Breast epithelium (tissue), 4 donors: ENCODE measurements around the gene RNU1-3. TPM values are rescaled to one million over a fixed set of nuclear protein-coding genes. Genes with fewer than 3 reads are reported as not detected.
"Not testable (repeated sequence)": the region's sequence is repeated elsewhere in the genome, so short reads cannot be mapped to it uniquely, and the experiment has no call there.

Experiments
- DNase-seq, 2 donors: peaks; one replicate each; pipeline ENCODE4 v3.0.0-alpha.2; 2019; ENCODE audit warnings: low spot score in 2 of 2
- H3K27ac ChIP-seq, 2 donors: fragments of 200-600 bp; sonication (generic) in 1 of 2; one replicate each; pipeline ENCODE4 v1.5.1; 2016 to 2019; ENCODE audit warnings: mild to moderate bottlenecking in 1 of 2
- H3K27me3 ChIP-seq, 2 donors: fragments of 200-600 bp; sonication (generic) in 1 of 2; one replicate each; pipeline versions ENCODE4 v1.5.1 to v1.6.0; 2017 to 2019; ENCODE audit warnings: control low read depth in 1 of 2, mild to moderate bottlenecking in 1 of 2
- H3K36me3 ChIP-seq: fragments of 200-600 bp; one replicate; pipeline ENCODE4 v1.5.1; 2019
- H3K4me1 ChIP-seq, 2 donors: fragments of 200-600 bp; sonication (generic); one replicate each; pipeline ENCODE4 v1.5.1; 2016 to 2019; ENCODE audit warnings: control low read depth in 1 of 2
- H3K4me3 ChIP-seq, 3 donors: fragments of 200-600 bp; sonication (generic); 1 replicate in 2 of 3; 2 replicates in 1 of 3; pipeline ENCODE4 v1.5.1; 2016 to 2019; ENCODE audit warnings: mild to moderate bottlenecking in 3 of 3, moderate library complexity in 2 of 3
- H3K9me3 ChIP-seq, 2 donors: fragments of 200-600 bp; sonication (generic) in 1 of 2; one replicate each; pipeline ENCODE4 v1.5.1; 2016 to 2019; ENCODE audit warnings: control low read depth in 1 of 2
- POLR2AphosphoS5 ChIP-seq, 3 donors: sonication (generic); formaldehyde crosslinking; IDR thresholded peaks; one replicate each; pipeline ENCODE4 v1.6.1; 2017; ENCODE audit warnings: antibody characterized with exemption in 3 of 3
- intact Hi-C: fragments of 100-400 bp; cut with DNase I; formaldehyde crosslinking; loops from one replicate; pipeline ENCODE4 v1.15.1; 2023; ENCODE audit warnings: low total_unique reads
- total RNA-seq, 3 donors: library from RNA; depleted of rRNA; stranded (reverse); fragments of >200 nt; gene quantifications; one replicate each; pipeline ENCODE4 v1.1.0, GENCODE V29; 2016

RNU1-3 gene
- total RNA-seq, 3 donors from 2014 or later, result under 0.01 TPM

DNA sequence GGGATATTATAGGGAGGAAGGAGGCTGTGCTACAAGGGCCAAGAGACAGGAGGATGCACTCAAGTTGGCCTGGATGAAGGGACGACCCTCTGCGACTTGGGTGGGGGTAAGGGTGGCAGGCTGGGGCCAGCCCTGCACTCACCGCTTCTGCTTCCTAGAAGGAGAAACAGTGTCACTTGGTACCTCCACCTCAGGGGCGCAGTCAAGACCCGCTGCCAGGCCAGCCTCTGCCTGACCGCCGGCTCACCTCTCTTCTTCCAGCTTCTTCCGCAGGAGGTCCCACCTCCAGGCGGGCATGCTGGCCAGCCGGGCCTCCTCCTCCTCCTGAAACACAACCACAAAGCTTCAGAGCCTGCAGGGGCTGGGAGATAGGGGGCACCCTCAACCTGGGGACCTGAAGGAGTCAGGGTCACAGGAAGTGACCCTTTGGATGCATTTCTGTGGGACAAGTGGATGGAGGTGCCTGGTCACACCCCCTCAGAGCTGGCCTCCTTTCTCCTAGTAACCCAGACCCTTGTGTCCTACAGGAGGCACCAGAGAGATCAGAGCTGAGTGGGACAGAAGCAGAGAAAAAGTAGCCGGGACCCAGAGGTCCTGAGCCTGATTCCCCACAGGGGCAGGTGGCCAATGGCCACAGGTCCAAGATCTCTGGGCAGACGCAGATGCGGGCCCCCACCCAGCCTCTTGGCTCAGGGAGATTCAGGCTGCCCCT lies 24.4 kb upstream of the RNU1-3 start:
- H3K27me3 ChIP-seq, H3K9me3 ChIP-seq, H3K27ac ChIP-seq, H3K4me3 ChIP-seq, DNase-seq, intact Hi-C loops, H3K36me3 ChIP-seq, H3K4me1 ChIP-seq: not testable (repeated sequence)

DNA sequence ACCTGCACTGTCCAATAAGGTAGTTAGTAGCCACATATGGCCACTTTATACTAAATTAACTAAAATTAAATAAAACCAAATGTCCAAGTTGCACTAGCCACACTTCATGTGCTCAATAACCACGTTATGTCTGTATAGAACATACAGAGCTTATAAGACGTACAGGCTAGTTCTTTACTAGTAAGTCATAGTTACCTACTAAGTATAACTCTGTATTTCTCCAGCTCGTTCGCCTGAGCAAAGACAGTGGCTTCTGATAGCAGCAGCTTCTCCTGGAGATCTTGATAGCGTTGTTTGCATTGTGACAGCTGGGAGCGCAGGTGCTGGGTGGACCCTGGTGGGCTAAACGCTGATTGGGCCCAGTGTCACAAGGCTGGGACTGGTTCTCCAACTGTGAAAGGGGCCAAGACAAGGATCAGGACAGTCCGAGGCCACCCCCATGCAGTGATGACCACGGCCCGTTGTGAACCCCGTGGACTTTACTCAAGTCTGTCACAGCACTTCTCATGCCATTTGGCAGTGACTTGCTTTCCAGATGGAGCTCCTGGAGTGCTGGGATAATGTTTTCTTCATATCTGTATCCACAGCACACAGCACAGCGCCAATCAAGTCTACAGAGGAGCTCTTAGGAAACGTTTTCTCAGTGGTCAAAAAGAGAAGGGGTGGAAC lies 20.5 kb upstream of the RNU1-3 start:
- intact Hi-C loops, H3K4me1 ChIP-seq, H3K4me3 ChIP-seq, H3K27ac ChIP-seq, H3K9me3 ChIP-seq, H3K27me3 ChIP-seq, DNase-seq, H3K36me3 ChIP-seq: not testable (repeated sequence)

DNA sequence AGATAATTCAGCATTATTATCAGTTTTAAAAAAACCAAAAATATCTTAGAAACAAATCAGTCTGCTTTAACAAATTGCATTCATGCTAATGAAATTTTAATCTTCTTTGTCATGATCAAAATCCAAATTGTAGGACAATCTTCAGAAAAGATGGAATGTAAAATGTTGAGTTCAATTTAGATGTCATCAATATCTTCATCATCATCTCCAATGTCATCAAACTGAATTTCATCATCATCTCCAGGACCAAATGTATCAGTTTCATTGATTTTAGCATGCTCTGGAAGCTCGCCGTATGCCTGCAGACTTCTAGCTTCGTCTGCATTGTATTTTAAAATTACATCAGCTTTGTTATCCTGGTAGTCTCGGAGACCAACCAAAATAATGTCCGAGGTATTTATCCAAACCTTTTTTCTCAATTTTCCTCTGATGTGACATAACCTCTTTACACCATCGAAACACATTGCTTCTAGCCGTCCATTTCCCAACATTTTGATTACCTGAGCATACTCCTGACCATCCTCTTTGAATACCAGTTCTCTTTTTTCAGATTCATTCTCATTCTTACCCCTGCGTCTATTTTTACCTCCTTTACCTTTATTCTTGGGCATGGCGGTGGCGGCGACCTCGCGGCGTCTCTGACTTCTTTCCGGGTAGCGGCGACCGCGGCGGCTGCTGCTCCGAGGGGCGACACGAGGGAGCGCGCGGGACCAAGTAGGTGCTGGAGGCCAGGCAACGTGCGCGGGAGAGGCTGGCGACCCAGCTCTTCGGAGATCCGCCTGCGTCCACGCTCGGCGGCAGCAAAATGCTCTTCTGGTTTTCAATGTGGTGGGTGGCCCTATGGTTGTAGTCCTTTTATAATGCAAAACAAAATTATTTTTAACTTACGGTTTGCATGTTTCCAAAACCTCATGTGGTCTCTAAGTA lies 19.0 kb upstream of the RNU1-3 start:
- H3K4me1 ChIP-seq, DNase-seq, H3K27me3 ChIP-seq, H3K36me3 ChIP-seq, intact Hi-C loops, H3K9me3 ChIP-seq, H3K4me3 ChIP-seq, H3K27ac ChIP-seq: not testable (repeated sequence)

DNA sequence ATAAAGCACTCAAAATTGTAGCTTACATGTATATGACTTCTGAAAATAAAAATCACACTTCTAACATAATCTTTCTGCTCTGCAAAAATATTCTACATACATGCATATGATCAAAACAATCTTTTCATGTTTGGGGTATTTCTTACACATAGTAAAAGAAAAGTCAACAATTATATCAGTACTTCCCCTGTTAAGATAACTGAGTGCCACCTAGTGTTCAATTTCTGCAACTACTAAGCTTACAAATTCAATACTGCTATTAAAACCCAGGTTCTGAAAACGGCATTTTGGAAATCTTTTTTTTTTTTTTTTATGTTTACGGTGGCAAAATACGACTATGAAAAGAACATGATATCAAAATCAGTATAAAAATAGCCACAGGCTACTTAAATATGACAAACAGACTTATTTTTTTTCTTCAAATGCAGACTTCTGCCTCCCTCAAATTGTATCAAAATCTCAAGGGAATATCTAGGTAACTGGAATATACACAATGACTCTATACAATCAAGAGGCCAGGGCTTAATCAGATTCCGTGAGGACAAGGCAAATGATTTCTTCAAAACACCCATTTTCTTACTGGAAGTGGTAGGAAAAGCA lies 18.1 kb upstream of the RNU1-3 start:
- H3K4me3 ChIP-seq, H3K27me3 ChIP-seq, H3K4me1 ChIP-seq, H3K27ac ChIP-seq, DNase-seq, intact Hi-C loops, H3K36me3 ChIP-seq, H3K9me3 ChIP-seq: not testable (repeated sequence)

DNA sequence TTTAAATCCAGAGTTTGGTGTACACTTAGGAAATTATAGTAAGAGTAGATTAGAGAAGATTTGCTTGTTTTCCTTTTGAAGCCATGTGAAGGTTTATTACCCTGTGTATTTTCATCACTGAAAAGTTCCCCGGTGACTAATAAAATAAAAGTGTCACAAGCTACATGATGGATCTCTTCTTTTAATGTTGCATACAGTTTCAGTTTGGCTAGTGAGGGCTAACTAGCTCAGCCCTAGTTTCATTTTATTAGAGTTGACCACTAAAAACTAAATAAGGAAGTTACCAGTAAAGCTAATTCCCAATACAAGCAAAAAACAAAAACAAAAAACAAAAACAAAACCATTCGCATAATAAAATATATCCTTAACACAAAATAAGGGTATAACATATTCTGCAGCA lies 17.4 kb upstream of the RNU1-3 start:
- H3K36me3 ChIP-seq, H3K27me3 ChIP-seq, H3K27ac ChIP-seq, intact Hi-C loops, H3K4me3 ChIP-seq, DNase-seq, H3K9me3 ChIP-seq, H3K4me1 ChIP-seq: not testable (repeated sequence)

DNA sequence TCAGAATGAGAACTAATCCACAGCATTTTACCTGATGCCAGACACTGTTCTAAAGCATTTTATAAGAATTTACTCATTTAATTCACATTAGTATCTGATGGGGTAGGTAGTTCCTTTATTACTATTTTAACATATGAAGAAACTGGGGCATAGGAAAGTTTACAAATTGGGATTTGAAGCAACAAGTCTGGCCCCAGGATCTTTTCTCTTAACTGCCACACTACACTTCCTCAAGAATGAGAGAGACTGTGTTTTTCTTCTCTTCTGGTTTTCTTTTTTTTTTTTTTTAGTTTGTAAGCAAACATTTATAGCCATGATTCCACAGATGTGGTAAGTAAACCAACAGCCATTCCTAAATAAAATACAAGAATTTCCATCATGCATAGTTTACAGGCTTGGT lies 16.1 kb upstream of the RNU1-3 start:
- H3K27ac ChIP-seq, H3K9me3 ChIP-seq, intact Hi-C loops, H3K36me3 ChIP-seq, H3K4me1 ChIP-seq, H3K4me3 ChIP-seq, DNase-seq, H3K27me3 ChIP-seq: not testable (repeated sequence)

DNA sequence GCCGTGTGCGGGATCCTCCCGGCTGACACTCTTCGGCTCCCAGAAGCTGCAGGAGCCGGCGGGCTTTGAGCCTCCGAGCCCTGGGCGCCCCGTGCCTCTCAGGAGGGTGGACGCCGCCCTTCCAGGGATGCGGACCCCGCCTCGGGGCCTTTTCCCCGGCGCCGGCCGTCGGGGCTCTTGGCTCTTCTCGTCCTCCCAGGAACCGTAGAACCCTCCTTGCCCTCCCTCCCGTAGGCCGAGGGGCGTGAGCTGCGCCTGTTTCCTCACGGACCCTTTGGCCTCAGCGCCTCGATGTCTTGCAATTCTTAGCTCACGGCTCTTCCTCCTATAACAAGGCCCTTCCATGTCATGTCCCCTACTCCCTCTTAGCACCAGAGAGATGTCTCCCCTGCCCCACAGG lies 13.6 kb upstream of the RNU1-3 start:
- intact Hi-C loops, H3K36me3 ChIP-seq, H3K4me1 ChIP-seq, DNase-seq, H3K9me3 ChIP-seq, H3K27ac ChIP-seq, H3K4me3 ChIP-seq, H3K27me3 ChIP-seq: not testable (repeated sequence)

DNA sequence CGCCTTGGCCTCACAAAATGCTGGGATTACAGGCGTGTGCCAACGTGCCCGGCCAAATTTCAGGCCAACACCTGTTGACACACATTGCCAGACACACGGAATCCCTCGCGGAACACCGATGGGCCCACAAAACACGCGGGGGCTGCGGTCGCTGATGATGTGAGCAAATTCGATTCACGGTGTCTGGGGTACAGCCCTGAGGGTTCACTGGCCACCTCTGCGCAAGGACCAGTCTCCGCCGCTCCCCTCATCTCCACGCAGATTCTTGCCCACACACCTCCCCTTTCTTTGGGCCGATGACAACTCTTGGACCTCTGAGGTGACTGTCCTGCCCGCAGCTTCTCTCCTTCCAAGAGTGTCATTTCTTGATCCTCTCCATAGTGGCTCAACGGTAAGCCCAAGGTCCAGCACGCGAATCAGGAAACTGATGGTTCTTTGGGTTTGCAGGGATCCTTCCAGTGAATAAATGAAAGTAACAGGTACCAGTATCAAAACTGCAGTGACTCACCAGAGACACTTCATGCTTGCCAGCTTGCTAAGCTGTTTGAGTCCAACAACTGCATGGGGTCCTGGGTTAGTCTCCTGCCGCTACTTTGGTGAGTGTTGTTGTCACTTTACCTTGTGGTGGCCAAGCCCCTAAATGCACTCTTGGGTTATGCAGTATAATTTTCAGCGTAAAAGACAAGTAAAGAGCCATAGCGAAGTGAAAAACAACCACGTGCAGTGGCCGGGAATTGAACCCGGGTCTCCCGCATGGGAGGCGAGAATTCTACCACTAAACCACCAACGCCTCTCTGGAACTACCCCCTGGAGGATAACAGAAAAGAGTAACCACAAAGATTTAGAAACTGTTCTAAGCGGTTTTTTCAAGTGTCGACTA lies 11.0 kb upstream of the RNU1-3 start:
- no peaks in the 10 kb centered on the region for H3K4me1 ChIP-seq
- DNase-seq, result no peak
- H3K36me3 ChIP-seq, result no peaks in the 10 kb centered on the region
- H3K27me3 ChIP-seq, result no peaks in the 10 kb centered on the region
- intact Hi-C loops, result no loop called here
- TF ChIP-seq POLR2AphosphoS5 (IDR thresholded peaks at IDR 0.05), result no peak
- H3K27ac ChIP-seq, result no peak overlapping the region
- H3K9me3 ChIP-seq, result no peaks in the 10 kb centered on the region
- H3K4me3 ChIP-seq, result no peak overlapping the region

DNA sequence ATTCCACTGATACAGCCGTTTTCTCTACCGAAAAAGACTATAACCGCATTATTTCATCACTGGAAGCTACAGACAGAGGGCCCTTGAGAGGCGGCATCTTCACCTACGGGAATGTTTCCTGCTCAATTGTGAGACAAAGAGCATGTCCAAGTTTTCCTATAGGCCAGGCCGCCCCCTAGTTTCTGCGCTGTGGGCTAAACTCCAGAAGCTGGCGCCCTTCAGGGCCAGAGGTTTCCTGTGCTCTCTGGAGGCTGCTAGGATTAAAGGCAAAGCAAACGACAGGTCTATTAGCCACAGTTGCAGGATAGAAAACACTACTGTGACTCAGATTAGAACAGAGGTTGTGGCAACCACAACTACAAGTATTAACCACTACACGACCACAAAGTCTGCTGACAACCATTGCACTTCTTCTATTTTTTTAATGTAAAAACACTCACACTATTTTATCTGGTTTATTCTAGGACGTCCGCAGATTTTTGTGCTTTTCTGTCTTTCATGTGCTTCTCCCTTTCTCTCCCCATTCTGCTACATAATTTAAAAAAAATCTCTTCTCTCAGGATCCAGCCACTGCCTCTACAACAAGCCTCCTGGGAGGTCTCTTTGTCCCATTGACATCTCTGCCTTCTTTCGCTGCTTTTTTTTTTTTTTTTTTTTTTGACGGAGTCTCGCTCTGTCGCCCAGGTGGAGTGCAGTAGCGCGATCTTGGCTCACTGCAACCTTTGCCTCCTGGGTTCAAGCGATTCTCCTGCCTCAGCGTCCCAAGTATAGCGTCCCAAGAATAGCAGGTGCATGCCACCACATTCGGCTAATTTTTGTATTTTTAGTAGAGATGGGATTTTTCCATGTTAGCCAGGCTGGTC lies 10.1 kb upstream of the RNU1-3 start:
- H3K9me3 ChIP-seq, H3K27ac ChIP-seq, H3K36me3 ChIP-seq, H3K4me1 ChIP-seq, H3K27me3 ChIP-seq, intact Hi-C loops, DNase-seq, H3K4me3 ChIP-seq: not testable (repeated sequence)

DNA sequence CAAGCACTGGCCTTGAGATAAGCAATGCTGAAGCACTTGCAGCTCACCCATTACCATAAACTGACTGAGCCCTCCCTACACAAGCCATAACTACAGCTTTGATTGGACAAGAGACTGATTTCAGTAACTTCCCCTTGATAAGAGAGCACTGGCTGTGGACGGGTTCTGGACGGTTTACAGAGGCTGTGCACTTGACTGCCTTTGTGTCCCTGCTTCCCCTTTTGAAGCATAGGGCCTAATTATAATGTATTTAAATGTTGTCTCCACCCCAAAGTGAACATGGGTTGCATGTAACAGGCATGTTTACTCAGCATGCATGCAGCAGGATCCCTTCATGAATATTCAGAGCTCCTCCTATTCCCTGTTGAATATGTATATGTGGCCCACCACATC lies 8.4 kb upstream of the RNU1-3 start:
- H3K27me3 ChIP-seq, H3K4me3 ChIP-seq, H3K9me3 ChIP-seq, H3K4me1 ChIP-seq, intact Hi-C loops, H3K27ac ChIP-seq, DNase-seq, H3K36me3 ChIP-seq: not testable (repeated sequence)

DNA sequence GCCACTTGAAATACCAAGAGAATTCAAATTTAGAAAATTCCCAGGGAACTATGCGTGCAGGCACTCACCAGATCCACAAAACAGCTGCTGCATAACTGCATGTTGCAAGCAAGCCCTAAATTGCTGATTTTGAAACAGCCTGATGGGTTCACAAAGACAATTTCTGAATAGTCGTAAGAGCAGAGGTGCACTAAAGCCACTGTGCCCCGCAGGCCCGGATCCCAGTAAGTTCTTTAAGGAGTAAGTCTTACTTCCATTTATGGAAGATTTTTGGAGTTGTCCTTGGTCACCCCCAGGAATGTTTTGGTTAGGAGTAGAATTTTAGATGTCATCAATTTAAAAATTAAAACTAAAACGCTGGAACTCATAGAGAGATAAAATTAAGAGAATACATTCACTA lies 7.2 kb upstream of the RNU1-3 start:
- DNase-seq, H3K27me3 ChIP-seq, H3K4me1 ChIP-seq, H3K27ac ChIP-seq, H3K36me3 ChIP-seq, H3K4me3 ChIP-seq, H3K9me3 ChIP-seq, intact Hi-C loops: not testable (repeated sequence)
